GM21723 (cell line): ENCODE data around the gene AMN1.

ENCODE experiments used
- ATAC-seq: cut with Tn5 transposase; IDR thresholded peaks from one replicate; pipeline ENCODE4 v1.9.1; 2021; ENCODE audit warnings: mild to moderate bottlenecking, moderate library complexity; ENCODE audit not compliant: unreplicated experiment

The AMN1 gene

DNA sequence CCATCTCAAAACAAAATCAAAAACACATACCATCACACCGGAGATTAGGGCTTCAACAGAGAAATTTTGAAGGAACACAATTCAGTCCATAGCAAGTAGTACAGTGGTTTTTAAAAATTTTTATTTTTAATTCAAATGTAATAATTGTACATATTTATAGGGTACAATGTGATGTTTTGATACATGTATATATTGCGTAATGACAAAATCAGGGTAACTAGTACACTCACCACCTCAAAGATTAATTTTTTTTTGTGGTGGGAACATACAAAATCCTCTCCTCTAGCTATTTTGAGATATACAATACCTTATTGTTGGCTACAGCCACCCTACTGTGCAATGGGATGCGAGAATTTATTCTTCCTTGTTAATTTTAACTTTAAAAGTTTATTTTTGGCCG is 95.4 kb downstream of the AMN1 start:
- no peak for ATAC-seq

DNA sequence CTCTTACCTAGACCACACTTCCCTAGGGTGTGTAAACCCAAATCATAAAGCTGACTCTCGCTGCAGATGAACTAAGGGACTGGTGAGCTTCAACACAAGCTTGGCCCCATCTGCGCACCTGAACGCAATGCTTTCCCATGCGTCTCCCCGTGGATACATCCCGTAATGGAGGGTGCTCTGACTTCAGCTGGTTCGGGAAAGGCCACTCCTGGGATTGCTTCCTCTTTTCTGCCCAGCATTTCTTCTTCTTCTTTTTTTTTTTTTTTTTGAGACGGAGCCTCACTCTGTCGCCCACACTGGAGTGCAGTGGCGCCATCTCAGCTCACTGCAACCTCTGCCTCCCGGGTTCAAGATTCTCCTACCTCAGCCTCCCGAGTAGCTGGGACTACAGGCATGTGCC is 97.0 kb downstream of the AMN1 start:
- ATAC-seq = no peak

DNA sequence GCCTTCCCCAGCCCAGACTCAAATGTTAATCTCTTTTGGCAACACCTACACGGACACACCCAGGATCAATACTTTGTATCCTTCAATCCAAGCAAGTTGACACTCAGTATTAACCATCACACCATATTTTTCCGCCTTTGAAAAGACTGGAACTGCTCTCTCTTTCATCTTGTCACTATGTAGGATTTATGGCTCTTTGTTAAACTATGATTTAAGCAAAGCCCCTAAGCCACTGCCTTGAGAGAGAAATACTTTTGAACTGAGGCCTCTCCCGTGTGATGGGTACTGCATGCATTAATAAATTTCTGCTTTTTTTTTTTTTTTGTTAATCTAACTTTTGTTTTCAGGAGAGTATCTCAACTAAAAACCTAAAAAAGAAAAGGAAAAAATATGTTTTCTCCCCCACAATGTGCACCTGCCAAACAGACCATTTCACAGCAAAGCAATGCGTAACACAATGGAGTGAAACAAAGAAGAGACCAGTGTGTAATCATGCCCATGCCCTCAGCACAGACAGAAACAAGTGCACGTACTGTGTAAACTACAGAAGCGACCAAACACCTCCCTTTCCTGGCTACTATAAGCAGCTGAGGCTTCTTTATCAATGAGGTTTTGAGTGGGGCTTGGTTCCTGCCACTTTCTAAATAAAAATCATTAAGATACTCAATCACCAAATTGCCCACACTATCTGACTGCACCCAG is 97.6 kb downstream of the AMN1 start:
- ATAC-seq = no peak

DNA sequence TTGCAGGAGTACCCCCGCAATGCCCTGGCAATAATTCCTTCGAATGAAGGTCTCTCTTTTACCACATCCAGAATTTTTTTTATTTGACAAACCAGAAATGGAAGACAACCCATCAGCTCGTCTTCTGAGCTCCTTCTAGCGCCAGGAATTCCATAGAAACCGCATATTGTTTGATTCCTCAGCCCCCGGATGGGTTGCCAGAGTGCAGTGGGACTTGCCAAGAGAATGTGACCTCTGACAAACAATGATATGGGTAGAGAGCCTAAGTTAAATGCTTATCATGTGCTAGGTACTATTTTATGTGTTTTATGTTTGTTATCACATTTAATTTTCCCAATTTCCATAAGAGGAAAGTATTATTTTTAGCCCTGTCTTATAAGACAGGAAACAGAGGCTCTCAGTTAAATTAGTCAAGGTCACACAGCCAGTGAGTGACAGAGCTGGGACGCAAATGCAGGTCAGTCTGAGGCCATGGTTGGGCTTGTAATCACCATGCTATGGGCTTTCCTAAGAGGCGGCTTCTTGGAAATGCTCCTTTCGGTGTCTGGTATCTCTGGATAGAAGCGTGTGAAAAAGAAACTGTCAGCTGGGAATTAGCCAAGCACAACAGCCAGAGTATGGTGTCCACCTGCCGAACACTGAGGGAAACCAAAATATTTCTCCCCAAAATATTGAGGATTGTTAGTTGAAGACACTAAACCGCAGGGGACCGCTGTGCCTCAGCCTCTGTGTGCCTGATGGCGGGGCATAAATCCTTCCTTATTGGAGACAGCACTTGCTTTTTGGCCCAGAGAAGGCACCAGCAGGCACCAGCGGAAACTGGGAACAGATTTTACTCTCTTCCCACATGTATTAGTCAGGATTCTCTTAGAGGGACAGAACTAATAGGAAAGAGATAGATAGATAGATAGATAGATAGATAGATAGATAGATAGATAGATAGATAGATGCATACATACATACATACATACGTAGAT is 98.8 kb downstream of the AMN1 start:
- no peak for ATAC-seq

DNA sequence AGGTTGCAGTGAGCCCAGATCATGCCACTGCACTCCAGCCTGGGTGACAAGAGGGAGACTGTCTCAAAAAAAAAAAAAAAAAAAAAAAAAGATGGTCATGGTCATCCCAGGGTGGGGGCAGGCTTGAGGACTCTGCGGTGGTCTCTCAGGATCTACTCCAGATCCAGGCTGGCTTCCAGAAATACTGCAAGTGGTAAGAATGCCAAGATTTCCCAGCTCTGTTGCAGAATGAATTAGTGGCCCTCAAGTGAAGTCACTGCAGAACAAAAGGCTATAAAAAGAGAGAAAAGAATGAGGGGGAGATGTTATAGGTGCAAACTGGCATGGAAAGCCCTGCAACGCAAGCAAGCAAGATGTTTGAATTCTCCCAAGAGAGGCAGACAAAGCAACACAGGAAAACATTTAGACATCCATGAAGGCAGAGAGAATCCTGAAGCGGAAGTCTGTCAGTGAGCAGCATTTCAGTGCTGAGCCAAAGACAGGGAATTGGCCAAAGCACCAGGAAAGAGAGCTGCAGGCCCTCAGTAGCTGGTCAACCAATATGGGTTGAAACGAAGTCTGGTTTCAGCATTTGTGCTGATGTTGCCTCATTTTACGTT is 101.3 kb downstream of the AMN1 start:
- ATAC-seq = no peak

DNA sequence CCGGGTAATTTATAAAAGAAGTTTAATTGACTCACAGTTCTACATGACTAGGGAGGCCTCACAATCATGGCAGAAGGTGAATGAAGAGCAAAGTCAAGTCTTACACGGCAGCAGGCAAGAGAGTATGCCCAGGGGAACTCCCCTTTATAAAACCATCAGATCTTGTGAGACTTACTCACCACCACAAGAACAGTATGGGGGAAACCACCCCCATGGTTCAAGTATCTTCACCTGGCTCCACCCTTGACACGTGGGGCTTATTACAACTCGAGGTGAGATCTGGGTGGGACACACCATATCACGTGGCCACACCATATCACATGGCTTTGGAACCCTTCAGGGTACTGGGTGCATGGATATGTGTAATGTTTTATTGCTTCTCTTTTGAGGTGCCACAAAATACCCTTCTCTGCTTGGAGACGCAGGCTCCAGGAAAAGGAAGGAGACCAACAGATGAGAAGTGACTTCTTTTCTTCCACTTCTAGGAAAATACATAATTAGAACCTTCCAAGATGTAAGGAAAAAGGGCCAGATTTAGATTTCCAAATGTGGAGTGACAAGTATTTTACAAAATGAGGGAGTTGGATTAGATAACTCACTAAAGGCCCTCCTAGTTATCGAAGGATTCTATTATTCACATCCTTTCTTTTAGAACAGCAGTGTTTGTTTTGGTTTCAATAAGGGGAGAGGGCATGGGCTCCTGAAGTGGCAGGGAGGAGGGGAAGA is 102.4 kb downstream of the AMN1 start:
- no peak for ATAC-seq

DNA sequence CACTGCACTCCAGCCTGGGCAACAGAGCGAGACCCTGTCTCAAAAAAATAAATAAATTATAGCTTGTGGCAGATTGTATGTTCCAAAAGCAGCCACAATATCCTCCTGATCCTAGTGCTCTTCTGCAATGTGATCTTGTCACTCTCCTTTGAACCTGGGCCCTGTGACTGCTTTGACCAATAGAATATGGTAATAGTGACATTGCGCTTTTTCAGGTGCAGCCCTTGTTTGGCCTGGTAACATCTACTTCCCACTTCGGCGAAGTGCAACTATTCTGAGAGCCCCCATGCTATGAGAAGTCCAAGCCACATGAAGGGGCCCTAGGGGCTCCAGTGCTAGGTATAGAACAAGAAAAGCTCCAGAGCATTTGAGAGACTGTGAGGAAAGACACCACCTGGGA is 106.8 kb downstream of the AMN1 start:
- no peak for ATAC-seq
